GM12891 (cell line): Measurements from ENCODE around the gene NDST1.

Experiments used
- POLR2A ChIP-seq: IDR thresholded peaks from 2 replicates; pipeline ENCODE4 v1.6.1; 2011; ENCODE audit warnings: low read depth, low read length, control low read depth
- POLR2AphosphoS5 ChIP-seq: IDR thresholded peaks from 2 replicates; pipeline ENCODE4 v1.6.1; 2011; ENCODE audit warnings: low read depth, low read length, control low read depth

DNA sequence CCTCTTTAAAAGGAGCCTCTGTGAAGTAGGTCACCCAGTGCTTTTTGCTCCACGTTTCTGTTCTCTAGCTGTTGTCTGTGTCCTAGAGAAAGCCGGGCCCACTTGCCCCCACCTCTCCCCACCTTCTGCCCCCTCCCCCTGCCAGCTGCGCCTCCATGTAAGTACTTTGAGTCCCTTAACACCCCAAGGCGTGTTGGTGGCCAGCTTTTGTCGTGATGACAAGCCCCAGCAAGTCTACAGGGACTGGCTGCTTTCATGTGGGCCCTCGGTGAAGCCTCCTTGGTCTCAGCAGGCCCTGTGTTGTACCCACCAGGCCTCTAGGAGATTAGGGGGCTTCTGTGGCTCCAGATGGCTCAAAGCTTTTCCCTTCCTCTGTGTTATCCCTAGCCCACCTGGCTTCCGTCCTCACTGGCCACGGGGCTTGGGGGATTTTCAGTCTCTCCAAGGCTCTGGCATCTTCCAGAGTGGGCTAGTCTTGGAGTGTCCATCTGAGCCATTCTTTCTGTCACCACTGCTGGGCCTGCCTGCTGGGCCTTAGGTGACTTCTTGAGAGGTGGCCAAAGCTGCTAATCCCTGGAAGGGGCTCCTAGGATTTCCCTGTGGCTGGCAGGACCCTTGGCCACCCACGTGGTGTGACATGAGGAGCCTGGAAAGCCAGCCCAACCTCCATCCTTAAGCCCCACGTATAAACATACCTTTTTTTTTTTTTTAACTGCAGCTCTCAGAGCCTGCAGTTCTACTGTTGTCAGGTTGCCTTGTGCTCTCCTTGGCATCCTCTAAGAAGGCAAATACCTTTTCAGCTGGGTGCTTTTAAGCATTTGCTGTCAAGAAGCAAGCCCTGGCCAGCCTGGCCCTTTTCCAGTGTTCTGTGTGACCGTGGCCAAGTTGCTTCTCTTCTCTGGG lies 1.1 kb upstream of the NDST1 start:
- TF ChIP-seq POLR2A (no peak), POLR2AphosphoS5 (no peak)
